ENCODE data around the gene MARK2. TPM values are rescaled to one million over a fixed set of nuclear protein-coding genes. Genes with fewer than 3 reads are reported as not detected.

The MARK2 gene
- total and polyA plus RNA-seq, 2 of the 8 experiments (the other 6 are each of a cell fraction or from before 2014, with no cell fraction given) = 19.3 to 58.5 TPM

DNA sequence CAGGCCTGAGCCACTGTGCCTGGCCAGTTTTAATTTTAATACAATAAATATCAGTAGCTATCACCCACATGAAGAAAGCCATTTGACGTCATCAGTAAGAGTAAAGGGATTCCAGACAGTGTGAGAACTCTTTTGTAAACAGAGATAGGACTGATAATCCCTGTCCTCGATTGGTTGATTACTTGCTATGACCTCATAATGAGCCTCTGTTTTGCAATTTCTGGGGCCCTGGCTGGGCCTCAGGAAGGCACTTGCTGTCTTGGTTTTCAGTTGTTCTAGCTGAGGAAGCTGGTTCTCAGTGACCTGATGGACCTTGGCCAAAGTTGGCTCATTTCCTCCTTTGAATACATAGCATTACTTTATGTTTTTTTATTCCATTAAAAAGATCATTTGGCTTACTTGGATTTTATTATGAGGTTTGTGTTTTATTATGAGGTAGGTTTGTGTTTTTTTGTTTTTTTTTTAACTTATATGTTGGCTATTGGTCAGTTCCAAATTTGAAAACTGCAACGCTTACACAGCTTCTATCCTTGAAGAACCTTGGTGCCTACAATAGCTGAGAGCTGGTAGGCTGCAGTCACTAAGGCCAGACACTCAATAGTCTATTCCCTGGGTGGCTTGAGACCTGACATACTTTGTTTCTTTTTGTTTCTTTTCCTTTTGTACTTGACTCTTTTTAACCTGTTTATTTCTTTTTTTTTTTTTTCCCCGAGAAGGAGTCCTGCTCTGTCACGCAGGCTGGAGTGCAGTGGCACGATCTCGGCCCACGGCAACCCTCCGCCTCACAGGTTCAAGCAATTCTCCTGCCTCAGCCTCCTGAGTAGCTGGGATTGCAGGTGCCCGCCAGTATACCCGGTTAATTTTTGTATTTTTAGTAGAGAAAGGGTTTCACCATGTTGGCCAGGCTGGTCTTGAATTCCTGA lies 20.0 kb downstream of the MARK2 start (continued):
- TF ChIP-seq RNF2 (IDR thresholded peaks at IDR 0.05; ENCODE audit: borderline replicate concordance, low read depth, low read length, missing control alignments, poor library complexity, severe bottlenecking) (no peak), SIX5 (IDR thresholded peaks at IDR 0.05; ENCODE audit: low read depth, low read length) (no peak)
